Measurements from ENCODE around the gene NCKAP1.
"Not testable (repeated sequence)": the region's sequence is repeated elsewhere in the genome, so short reads cannot be mapped to it uniquely, and the experiment has no call there.

The NCKAP1 gene

DNA sequence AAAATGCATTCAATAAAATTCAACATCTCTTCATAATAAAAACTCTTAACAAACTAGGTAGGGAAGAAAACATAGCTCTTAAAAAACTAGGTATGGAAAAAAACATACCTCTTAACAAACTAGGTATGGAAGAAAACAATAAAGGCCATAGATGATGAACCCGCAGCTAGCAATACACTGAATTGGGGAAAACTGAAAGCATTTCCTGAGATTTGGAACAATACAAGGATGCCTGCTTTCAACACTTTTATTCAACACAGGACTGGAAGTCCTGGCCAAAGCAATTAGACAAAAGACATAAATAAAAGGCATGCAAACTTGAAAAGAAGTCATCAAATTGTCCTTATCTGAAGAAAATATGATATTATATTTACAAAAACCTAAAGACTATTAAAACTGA, 67.8 kb downstream of the NCKAP1 start:
- no peaks in the 10 kb centered on the region for H3K9me3 ChIP-seq (ENCODE audit: severe bottlenecking)
- ATAC-seq (ENCODE audit: low read depth) (no peak), DNase-seq (ENCODE audit: low spot score) (no peak)
- no peak overlapping the region for H3K27ac ChIP-seq (ENCODE audit: poor library complexity, severe bottlenecking)
- no peaks in the 10 kb centered on the region for H3K4me1 ChIP-seq (ENCODE audit: insufficient read depth, poor library complexity, severe bottlenecking)
- no peak overlapping the region for H3K4me3 ChIP-seq (ENCODE audit: severe bottlenecking)
- TF ChIP-seq, protein P1, sequence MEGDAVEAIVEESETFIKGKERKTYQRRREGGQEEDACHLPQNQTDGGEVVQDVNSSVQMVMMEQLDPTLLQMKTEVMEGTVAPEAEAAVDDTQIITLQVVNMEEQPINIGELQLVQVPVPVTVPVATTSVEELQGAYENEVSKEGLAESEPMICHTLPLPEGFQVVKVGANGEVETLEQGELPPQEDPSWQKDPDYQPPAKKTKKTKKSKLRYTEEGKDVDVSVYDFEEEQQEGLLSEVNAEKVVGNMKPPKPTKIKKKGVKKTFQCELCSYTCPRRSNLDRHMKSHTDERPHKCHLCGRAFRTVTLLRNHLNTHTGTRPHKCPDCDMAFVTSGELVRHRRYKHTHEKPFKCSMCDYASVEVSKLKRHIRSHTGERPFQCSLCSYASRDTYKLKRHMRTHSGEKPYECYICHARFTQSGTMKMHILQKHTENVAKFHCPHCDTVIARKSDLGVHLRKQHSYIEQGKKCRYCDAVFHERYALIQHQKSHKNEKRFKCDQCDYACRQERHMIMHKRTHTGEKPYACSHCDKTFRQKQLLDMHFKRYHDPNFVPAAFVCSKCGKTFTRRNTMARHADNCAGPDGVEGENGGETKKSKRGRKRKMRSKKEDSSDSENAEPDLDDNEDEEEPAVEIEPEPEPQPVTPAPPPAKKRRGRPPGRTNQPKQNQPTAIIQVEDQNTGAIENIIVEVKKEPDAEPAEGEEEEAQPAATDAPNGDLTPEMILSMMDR (IDR thresholded peaks at IDR 0.05; ENCODE audit: poor library complexity, severe bottlenecking), result no peak
- peaks cover 84% of the 10 kb centered on the region for H3K36me3 ChIP-seq (ENCODE audit: low read depth)
- H3K27me3 ChIP-seq (ENCODE audit: insufficient read depth, poor library complexity, severe bottlenecking), result no peaks in the 10 kb centered on the region

DNA sequence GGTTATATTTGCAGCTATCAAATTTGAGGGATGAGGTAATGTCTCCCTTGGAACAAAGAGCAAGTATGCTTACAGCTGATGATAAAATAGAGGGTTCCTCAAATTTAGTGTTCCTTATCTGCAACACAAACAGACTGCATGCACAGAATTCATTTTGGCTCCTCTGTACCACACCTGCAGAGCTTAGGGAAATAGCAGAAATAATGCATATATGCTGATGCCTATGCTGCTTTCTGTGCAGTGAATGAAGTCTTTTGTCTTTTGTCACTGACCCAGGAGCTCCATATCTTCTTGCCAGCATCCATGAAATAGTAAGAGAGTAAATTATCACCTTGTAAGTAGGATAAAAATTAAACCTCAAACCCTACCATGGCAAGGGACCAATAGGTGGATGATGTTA, 69.8 kb downstream of the NCKAP1 start:
- DNase-seq (ENCODE audit: low spot score), result no peak
- no peak for ATAC-seq (ENCODE audit: low read depth)
- Histone ChIP-seq H3K36me3 (ENCODE audit: low read depth) (peaks cover 83% of the 10 kb centered on the region), H3K27ac (ENCODE audit: poor library complexity, severe bottlenecking) (no peak overlapping the region), H3K9me3 (ENCODE audit: severe bottlenecking) (no peaks in the 10 kb centered on the region), H3K4me3 (ENCODE audit: severe bottlenecking) (no peak overlapping the region), H3K4me1 (ENCODE audit: insufficient read depth, poor library complexity, severe bottlenecking) (no peaks in the 10 kb centered on the region), H3K27me3 (ENCODE audit: insufficient read depth, poor library complexity, severe bottlenecking) (no peaks in the 10 kb centered on the region)
- TF ChIP-seq, protein P1 (IDR thresholded peaks at IDR 0.05; ENCODE audit: poor library complexity, severe bottlenecking), result no peak

DNA sequence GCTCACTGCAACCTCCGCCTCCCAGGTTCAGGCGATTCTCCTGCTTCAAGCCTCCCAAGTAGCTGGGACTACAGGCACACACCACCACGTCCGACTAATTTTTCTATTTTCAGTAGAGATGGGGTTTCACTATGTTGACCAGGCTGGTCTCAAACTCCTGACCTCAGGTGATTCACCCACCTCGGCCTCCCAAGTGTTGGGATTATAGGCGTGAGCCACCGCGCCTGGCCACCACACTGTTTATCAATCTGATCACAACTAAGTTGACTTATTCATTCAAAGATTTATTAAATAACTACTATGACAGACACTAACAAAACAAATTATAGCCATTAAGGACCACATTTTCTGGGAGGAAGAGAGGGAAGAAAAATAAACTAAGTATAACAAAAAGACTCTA, 71.9 kb downstream of the NCKAP1 start:
- H3K27me3 ChIP-seq (ENCODE audit: insufficient read depth, poor library complexity, severe bottlenecking); DNase-seq (ENCODE audit: low spot score); ATAC-seq (ENCODE audit: low read depth); H3K4me1 ChIP-seq (ENCODE audit: insufficient read depth, poor library complexity, severe bottlenecking); H3K27ac ChIP-seq (ENCODE audit: poor library complexity, severe bottlenecking); H3K9me3 ChIP-seq (ENCODE audit: severe bottlenecking); H3K4me3 ChIP-seq (ENCODE audit: severe bottlenecking): not testable (repeated sequence)
- H3K36me3 ChIP-seq (ENCODE audit: low read depth), result peaks cover 83% of the 10 kb centered on the region

DNA sequence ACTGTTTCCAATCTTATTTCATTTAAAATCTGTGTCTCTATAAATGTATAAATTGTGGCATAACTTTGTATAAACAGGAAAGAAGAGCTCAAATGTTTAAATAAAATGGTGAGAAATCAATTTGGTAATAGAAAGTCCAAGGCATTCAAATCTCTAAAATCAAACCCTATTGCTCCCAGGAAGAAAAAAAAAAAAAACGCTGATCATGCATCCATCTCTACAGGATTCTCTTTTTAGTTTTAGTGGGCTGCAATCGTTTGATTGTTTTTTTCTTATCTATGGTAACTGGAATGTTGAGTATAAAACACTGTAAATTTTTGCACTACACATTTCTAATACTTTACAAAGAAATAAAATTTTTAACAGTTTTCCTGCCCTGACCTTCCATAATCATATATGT, 75.6 kb downstream of the NCKAP1 start:
- Histone ChIP-seq H3K9me3 (ENCODE audit: severe bottlenecking) (peaks cover 1% of the 10 kb centered on the region), H3K27ac (ENCODE audit: poor library complexity, severe bottlenecking) (no peak overlapping the region), H3K4me3 (ENCODE audit: severe bottlenecking) (no peak overlapping the region), H3K36me3 (ENCODE audit: low read depth) (peaks cover 90% of the 10 kb centered on the region), H3K27me3 (ENCODE audit: insufficient read depth, poor library complexity, severe bottlenecking) (no peaks in the 10 kb centered on the region), H3K4me1 (ENCODE audit: insufficient read depth, poor library complexity, severe bottlenecking) (no peaks in the 10 kb centered on the region)
- ATAC-seq (ENCODE audit: low read depth) (no peak), DNase-seq (ENCODE audit: low spot score) (no peak)
- TF ChIP-seq, protein P1 (IDR thresholded peaks at IDR 0.05; ENCODE audit: poor library complexity, severe bottlenecking), result no peak

DNA sequence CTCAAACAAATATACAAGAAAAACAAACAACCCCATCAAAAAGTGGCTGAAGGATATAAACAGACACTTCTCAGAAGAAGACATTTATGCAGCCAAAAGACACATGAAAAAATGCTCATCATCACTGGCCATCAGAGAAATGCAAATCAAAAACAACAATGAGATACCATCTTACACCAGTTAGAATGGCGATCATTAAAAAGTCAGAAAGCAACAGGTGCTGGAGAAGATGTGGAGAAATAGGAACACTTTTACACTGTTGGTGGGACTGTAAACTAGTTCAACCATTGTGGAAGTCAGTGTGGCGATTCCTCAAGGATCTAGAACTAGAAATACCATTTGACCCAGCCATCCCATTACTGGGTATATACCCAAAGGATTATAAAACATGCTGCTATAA, 77.4 kb downstream of the NCKAP1 start:
- not testable (repeated sequence) for DNase-seq (ENCODE audit: low spot score); H3K4me3 ChIP-seq (ENCODE audit: severe bottlenecking); H3K27me3 ChIP-seq (ENCODE audit: insufficient read depth, poor library complexity, severe bottlenecking); ATAC-seq (ENCODE audit: low read depth); H3K4me1 ChIP-seq (ENCODE audit: insufficient read depth, poor library complexity, severe bottlenecking); H3K27ac ChIP-seq (ENCODE audit: poor library complexity, severe bottlenecking); H3K9me3 ChIP-seq (ENCODE audit: severe bottlenecking)
- peaks cover 92% of the 10 kb centered on the region for H3K36me3 ChIP-seq (ENCODE audit: low read depth)

DNA sequence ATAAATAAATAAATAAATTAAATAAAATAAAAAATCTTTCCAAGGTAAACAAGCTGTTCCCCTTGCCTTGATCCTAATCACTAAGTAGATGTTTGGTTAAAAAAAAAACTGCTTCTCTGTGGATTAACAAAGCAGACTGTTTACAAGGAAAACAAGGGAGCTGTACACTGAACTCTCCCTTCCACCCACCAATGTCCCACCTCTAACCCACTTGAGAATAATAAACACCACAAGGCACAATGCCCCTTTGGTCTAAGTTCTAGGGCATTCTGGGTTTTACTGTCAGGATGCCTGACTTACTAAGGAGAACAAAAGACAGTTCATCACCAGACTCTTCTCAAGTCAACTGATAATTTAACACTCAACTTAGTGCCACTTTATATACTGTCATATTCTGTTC, 83.5 kb downstream of the NCKAP1 start:
- Histone ChIP-seq H3K27ac (ENCODE audit: poor library complexity, severe bottlenecking) (no peak overlapping the region), H3K27me3 (ENCODE audit: insufficient read depth, poor library complexity, severe bottlenecking) (no peaks in the 10 kb centered on the region), H3K36me3 (ENCODE audit: low read depth) (peaks cover 89% of the 10 kb centered on the region), H3K9me3 (ENCODE audit: severe bottlenecking) (no peaks in the 10 kb centered on the region), H3K4me1 (ENCODE audit: insufficient read depth, poor library complexity, severe bottlenecking) (peaks cover 5% of the 10 kb centered on the region), H3K4me3 (ENCODE audit: severe bottlenecking) (no peak overlapping the region)
- ATAC-seq (ENCODE audit: low read depth) (no peak), DNase-seq (ENCODE audit: low spot score) (no peak)
- TF ChIP-seq, protein P1 (IDR thresholded peaks at IDR 0.05; ENCODE audit: poor library complexity, severe bottlenecking), result no peak

Measured in RWPE2 (cell line).